H9 (cell line): ENCODE results near the gene TAF8. TPM values are rescaled to one million over a fixed set of nuclear protein-coding genes. Genes with fewer than 3 reads are reported as not detected.

ENCODE experiments used
- DNase-seq: peaks from one replicate; pipeline ENCODE4 v3.0.0-alpha.2; 2017
- H2AFZ ChIP-seq: one replicate; pipeline ENCODE4 v1.6.1; 2013; ENCODE audit warnings: mild to moderate bottlenecking, low read length, control low read depth, moderate library complexity
- H2AK5ac ChIP-seq: 2 replicates; pipeline ENCODE4 v1.6.1; 2013; ENCODE audit warnings: low read length, control low read depth, mixed read lengths; ENCODE audit not compliant: insufficient read length
- H2BK120ac ChIP-seq: one replicate; pipeline ENCODE4 v1.6.1; 2013; ENCODE audit warnings: low read depth, mild to moderate bottlenecking, low read length, control low read depth, inconsistent platforms; ENCODE audit not compliant: poor library complexity, severe bottlenecking
- H2BK12ac ChIP-seq: 2 replicates; pipeline ENCODE4 v1.6.1; 2013; ENCODE audit warnings: low read length, control low read depth, mixed read lengths, low read depth; ENCODE audit not compliant: insufficient read length
- H2BK15ac ChIP-seq: 2 replicates; pipeline ENCODE4 v1.6.1; 2013; ENCODE audit warnings: low read depth, low read length, control low read depth
- H2BK20ac ChIP-seq: one replicate; pipeline ENCODE4 v1.6.1; 2013; ENCODE audit warnings: low read depth, mild to moderate bottlenecking, low read length, control low read depth, inconsistent platforms; ENCODE audit not compliant: poor library complexity, severe bottlenecking
- H2BK5ac ChIP-seq: 2 replicates; pipeline ENCODE4 v1.6.1; 2013; ENCODE audit warnings: low read length, control low read depth, mixed read lengths; ENCODE audit not compliant: insufficient read length
- H3K14ac ChIP-seq: 2 replicates; pipeline ENCODE4 v1.6.1; 2013; ENCODE audit warnings: low read length, control low read depth; ENCODE audit not compliant: insufficient read depth
- H3K18ac ChIP-seq: 2 replicates; pipeline ENCODE4 v1.6.1; 2013; ENCODE audit warnings: low read depth, mild to moderate bottlenecking, mixed read lengths, low read length, control low read depth; ENCODE audit not compliant: insufficient read length
- H3K23ac ChIP-seq: 2 replicates; pipeline ENCODE4 v1.6.1; 2013; ENCODE audit warnings: low read length, control low read depth, mixed read lengths, low read depth; ENCODE audit not compliant: insufficient read length
- H3K23me2 ChIP-seq: 2 replicates; pipeline ENCODE4 v1.6.1; 2013; ENCODE audit warnings: low read depth, mild to moderate bottlenecking, mixed read lengths, low read length, control low read depth; ENCODE audit not compliant: insufficient read length, poor library complexity, severe bottlenecking
- H3K27ac ChIP-seq: 2 replicates; pipeline ENCODE4 v1.5.1; 2013; ENCODE audit warnings: low read length, control low read depth, mixed read lengths, low read depth; ENCODE audit not compliant: insufficient read length
- H3K27me3 ChIP-seq: 2 replicates; pipeline ENCODE4 v1.6.1; 2013; ENCODE audit warnings: low read length, control low read depth, inconsistent platforms; ENCODE audit not compliant: insufficient read depth
- H3K4ac ChIP-seq: 2 replicates; pipeline ENCODE4 v1.6.1; 2013; ENCODE audit warnings: low read depth, mild to moderate bottlenecking, control low read depth, inconsistent platforms, low read length, moderate library complexity
- H3K4me1 ChIP-seq: 2 replicates; pipeline ENCODE4 v1.6.1; 2013; ENCODE audit warnings: low read length, control low read depth, inconsistent platforms; ENCODE audit not compliant: insufficient read depth
- H3K4me2 ChIP-seq: 2 replicates; pipeline ENCODE4 v1.6.1; 2013; ENCODE audit warnings: low read length, control low read depth, mixed read lengths; ENCODE audit not compliant: insufficient read length, insufficient read depth
- H3K56ac ChIP-seq: 2 replicates; pipeline ENCODE4 v1.6.1; 2013; ENCODE audit warnings: low read depth, mild to moderate bottlenecking, mixed read lengths, low read length, control low read depth; ENCODE audit not compliant: insufficient read length
- H3K79me1 ChIP-seq: 2 replicates; pipeline ENCODE4 v1.6.1; 2013; ENCODE audit warnings: low read depth, mild to moderate bottlenecking, moderate library complexity, low read length, control low read depth, inconsistent platforms; ENCODE audit not compliant: insufficient read depth, poor library complexity, severe bottlenecking
- H3K79me2 ChIP-seq: 2 replicates; pipeline ENCODE4 v1.6.1; 2013; ENCODE audit warnings: low read length, control low read depth, inconsistent platforms; ENCODE audit not compliant: insufficient read depth
- H3K9ac ChIP-seq: 2 replicates; pipeline ENCODE4 v1.6.1; 2013; ENCODE audit warnings: low read length, control low read depth, mixed read lengths; ENCODE audit not compliant: insufficient read length; ENCODE audit errors: extremely low read depth
- H3K9me3 ChIP-seq: one replicate; pipeline ENCODE4 v1.6.1; 2013; ENCODE audit warnings: low read depth, low read length, inconsistent platforms; ENCODE audit not compliant: control insufficient read depth
- H3T11ph ChIP-seq: one replicate; pipeline ENCODE4 v1.6.1; 2013; ENCODE audit warnings: mild to moderate bottlenecking, low read length, control low read depth, inconsistent platforms
- H4K20me1 ChIP-seq: one replicate; pipeline ENCODE4 v1.6.1; 2013; ENCODE audit not compliant: control insufficient read depth, insufficient read length, insufficient read depth
- H4K5ac ChIP-seq: 2 replicates; pipeline ENCODE4 v1.6.1; 2013; ENCODE audit warnings: low read depth, mild to moderate bottlenecking, mixed read lengths, low read length, control low read depth; ENCODE audit not compliant: insufficient read length
- H4K8ac ChIP-seq: replicated peaks from 2 replicates; pipeline ENCODE4 v1.6.1; 2013; ENCODE audit warnings: low read length, control low read depth, mixed read lengths, low read depth; ENCODE audit not compliant: insufficient read length
- H4K91ac ChIP-seq: 2 replicates; pipeline ENCODE4 v1.6.1; 2013; ENCODE audit warnings: low read depth, mild to moderate bottlenecking, moderate library complexity, mixed read lengths, low read length, control low read depth; ENCODE audit not compliant: insufficient read length
- H3K27ac Mint-ChIP-seq, 3 experiments: 2 replicates in 2 of 3; 3 replicates in 1 of 3; pipeline ENCODE4 v1.8.0; 2020 to 2021; ENCODE audit warnings: mixed read lengths in 3 of 3, mild to moderate bottlenecking in 1 of 3, moderate library complexity in 1 of 3
- H3K27me3 Mint-ChIP-seq: 2 replicates; pipeline ENCODE4 v1.8.0; 2021; ENCODE audit warnings: low read depth, mild to moderate bottlenecking, moderate library complexity, mixed read lengths
- H3K36me3 Mint-ChIP-seq, 3 experiments: 2 replicates in 2 of 3; 3 replicates in 1 of 3; pipeline ENCODE4 v1.8.0; 2020 to 2021; ENCODE audit warnings: low read depth in 3 of 3, mixed read lengths in 3 of 3; ENCODE audit not compliant: insufficient read depth in 1 of 3
- H3K4me1 Mint-ChIP-seq, 2 experiments: 2 replicates each; pipeline ENCODE4 v1.8.0; 2020; ENCODE audit warnings: mixed read lengths in 2 of 2
- H3K4me3 Mint-ChIP-seq, 2 experiments: 2 replicates in 1 of 2; 3 replicates in 1 of 2; pipeline ENCODE4 v1.8.0; 2020 to 2021; ENCODE audit warnings: mild to moderate bottlenecking in 2 of 2, mixed read lengths in 2 of 2, moderate library complexity in 1 of 2
- H3K9me3 Mint-ChIP-seq, 2 experiments: 2 replicates in 1 of 2; 3 replicates in 1 of 2; pipeline ENCODE4 v1.8.0; 2020; ENCODE audit warnings: mild to moderate bottlenecking in 2 of 2, mixed read lengths in 2 of 2, moderate library complexity in 1 of 2
- CTCF ChIP-seq: fragments of 200-600 bp; sonication (generic); conservative IDR thresholded peaks from 3 replicates; pipeline ENCODE4 v1.8.0; 2021; ENCODE audit warnings: antibody characterized with exemption, mild to moderate bottlenecking
- WGBS: extraction: QIAGEN DNeasy Blood & Tissue Kit; methylation state at CpG from one replicate; pipeline ENCODE4 v1.1.7; 2013; ENCODE audit warnings: missing lambda C conversion rate, low lambda C conversion rate, mixed read lengths; ENCODE audit not compliant: insufficient read length; ENCODE audit errors: extremely low coverage; 5-methylcytosine and 5-hydroxymethylcytosine counted together
- total RNA-seq: library from RNA; stranded (reverse); gene quantifications from 2 replicates; pipeline ENCODE4 v1.2.1, GENCODE V29; 2021

Gene TAF8
- total RNA-seq, 1 experiment from 2014 or later, result 30.4 TPM

GRCh38 chr6:42088101-42088591 lies 37.8 kb downstream of the TAF8 start:
- no peak overlapping the region for H3K23ac ChIP-seq
- H3K14ac ChIP-seq, result no peak overlapping the region
- TF ChIP-seq CTCF, result no peak
- no peak overlapping the region for H3K18ac ChIP-seq
- H3K27me3 ChIP-seq, result no peaks in the 10 kb centered on the region; the same call in 1 of the 2 replicates
- no peaks in the 10 kb centered on the region for H3K23me2 ChIP-seq
- H2BK12ac ChIP-seq, result no peak overlapping the region
- H3K9ac ChIP-seq, result no peak overlapping the region
- no peak overlapping the region for H3T11ph ChIP-seq
- no peaks in the 10 kb centered on the region for H4K20me1 ChIP-seq
- no peak overlapping the region for H2BK15ac ChIP-seq
- WGBS, result no CpG with 5 or more reads among the region's 7 CpGs
- H3K9me3 ChIP-seq, result no peaks in the 10 kb centered on the region
- peak overlapping the region in 1 of 3 experiments; percentile 49; a peak in 2 of 7 replicates for H3K27ac Mint-ChIP-seq
- H4K8ac ChIP-seq, result no peak overlapping the region
- H2BK20ac ChIP-seq, result no peak overlapping the region
- no peaks in the 10 kb centered on the region for H3K79me2 ChIP-seq
- no peak overlapping the region for H2BK5ac ChIP-seq
- H3K9me3 Mint-ChIP-seq, result no peaks in the 10 kb centered on the region
- H3K56ac ChIP-seq, result no peak overlapping the region
- H3K4me1 ChIP-seq, result no peaks in the 10 kb centered on the region; the same call in 1 of the 2 replicates
- peaks cover 11 to 22% of the 10 kb centered on the region in 2 experiments for H3K4me1 Mint-ChIP-seq
- no peak overlapping the region for H3K4me2 ChIP-seq
- no peak for DNase-seq
- H2AK5ac ChIP-seq, result no peak overlapping the region
- H4K5ac ChIP-seq, result no peak overlapping the region
- H3K4me3 Mint-ChIP-seq, result no peak overlapping the region
- peaks cover 66% of the 10 kb centered on the region for H3K27me3 Mint-ChIP-seq
- no peaks in the 10 kb centered on the region for H3K79me1 ChIP-seq
- no peak overlapping the region for H3K4ac ChIP-seq
- no peak overlapping the region for H4K91ac ChIP-seq
- peaks cover 0 to 3% (median 0%) of the 10 kb centered on the region in 3 experiments; a peak in 1 of 7 replicates for H3K36me3 Mint-ChIP-seq
- no peak overlapping the region for H2BK120ac ChIP-seq
- no peak overlapping the region for H2AFZ ChIP-seq
- no peak overlapping the region for H3K27ac ChIP-seq
